Gastrocnemius medialis (tissue), 4 donors: ENCODE measurements around the gene NAB2. TPM values are rescaled to one million over a fixed set of nuclear protein-coding genes. Genes with fewer than 3 reads are reported as not detected.

Experiments used
- ATAC-seq, 2 donors: fragments of 150-250 bp; one replicate each; pipeline ENCODE4 v1.9.1; 2016
- DNase-seq, 2 donors: peaks; one replicate each; pipeline ENCODE4 v3.0.0-alpha.2; 2019
- H3K27ac ChIP-seq, 4 donors: fragments of 200-600 bp; sonication (generic); 1 replicate in 1 of 4; 2 replicates in 3 of 4; pipeline ENCODE4 v1.5.1; 2016 to 2018; ENCODE audit warnings: mild to moderate bottlenecking in 2 of 4, moderate library complexity in 1 of 4
- H3K27me3 ChIP-seq, 3 donors: fragments of 200-600 bp; sonication (generic) in 2 of 3; 1 replicate in 1 of 3; 2 replicates in 2 of 3; pipeline versions ENCODE4 v1.5.1 to v1.6.0; 2016 to 2019; ENCODE audit warnings: mild to moderate bottlenecking in 1 of 3, moderate library complexity in 1 of 3
- H3K36me3 ChIP-seq, 2 donors: fragments of 200-600 bp; sonication (generic) in 1 of 2; one replicate each; pipeline ENCODE4 v1.5.1; 2017 to 2018
- H3K4me1 ChIP-seq, 2 donors: fragments of 200-600 bp; sonication (generic) in 1 of 2; one replicate each; pipeline ENCODE4 v1.5.1; 2016 to 2017; ENCODE audit warnings: mild to moderate bottlenecking in 2 of 2
- H3K4me3 ChIP-seq, 4 donors: fragments of 200-600 bp; sonication (generic) in 3 of 4; 1 replicate in 1 of 4; 2 replicates in 3 of 4; pipeline ENCODE4 v1.5.1; 2016 to 2019; ENCODE audit warnings: mild to moderate bottlenecking in 2 of 4
- H3K9me3 ChIP-seq, 3 donors: fragments of 200-600 bp; sonication (generic) in 2 of 3; 1 replicate in 1 of 3; 2 replicates in 2 of 3; pipeline ENCODE4 v1.5.1; 2016 to 2019
- CTCF ChIP-seq, 5 experiments: fragments of 450-650 bp in 3 of 5; fragments of 200-600 bp in 2 of 5; sonication (generic) in 2 of 5; IDR thresholded peaks in 4 of 5; conservative IDR thresholded peaks in 1 of 5; 1 replicate in 4 of 5; 2 replicates in 1 of 5; pipeline ENCODE4 v1.5.1; 2016 to 2019; ENCODE audit warnings: antibody characterized with exemption in 5 of 5, mild to moderate bottlenecking in 3 of 5, moderate library complexity in 3 of 5
- POLR2A ChIP-seq, 2 donors: fragments of 450-650 bp; IDR thresholded peaks; one replicate each; pipeline ENCODE4 v1.6.1; 2017; ENCODE audit warnings: antibody characterized with exemption in 2 of 2, mild to moderate bottlenecking in 2 of 2, moderate library complexity in 2 of 2
- in situ Hi-C, 4 donors: fragments of 200-750 bp; cut with MboI; loops; one replicate each; pipeline versions ENCODE4 v1.15.0 to v1.8.0; 2017; ENCODE audit warnings: low sequenced_read_pairs in 4 of 4
- intact Hi-C: fragments of 100-400 bp; cut with DNase I; formaldehyde crosslinking; loops from one replicate; pipeline ENCODE4 v1.15.1; 2023; ENCODE audit warnings: low total_unique reads
- total RNA-seq, 4 donors: library from RNA; depleted of rRNA; stranded (reverse); fragments of >200 nt; gene quantifications; one replicate each; pipeline versions ENCODE4 v1.1.0 to v1.2.3, GENCODE V29; 2016

The NAB2 gene
- total RNA-seq, 4 donors from 2014 or later = 4.8 to 9.5 (median 5.5) TPM

- Histone ChIP-seq H3K36me3 (no peaks in the 10 kb centered on the region), H3K4me1 (no peaks in the 10 kb centered on the region), H3K27ac (no peak overlapping the region), H3K4me3 (no peak overlapping the region), H3K9me3 (no peaks in the 10 kb centered on the region), H3K27me3 (peaks cover 0 to 16% (median 4%) of the 10 kb centered on the region in 3 donors)
- TF ChIP-seq POLR2A (IDR thresholded peaks at IDR 0.05) (no peak), CTCF (IDR thresholded peaks at IDR 0.05 in 4 of 5, conservative IDR thresholded peaks at IDR 0.05 in 1 of 5) (no peak)
- in situ Hi-C loops (no loop called here), intact Hi-C loops (no loop called here)
- DNase-seq (no peak), ATAC-seq (no peak)
Observed at GRCh38 chr12:57044468-57044867, 44.4 kb upstream of the NAB2 start.

- intact Hi-C loops = no loop called here
- DNase-seq (no peak), ATAC-seq (no peak)
- H3K4me1 ChIP-seq = no peaks in the 10 kb centered on the region
- no peaks in the 10 kb centered on the region for H3K36me3 ChIP-seq
- in situ Hi-C loops = no loop called here
- H3K27me3 ChIP-seq = peaks cover 0 to 16% (median 4%) of the 10 kb centered on the region in 3 donors
- no peak overlapping the region for H3K4me3 ChIP-seq
- H3K27ac ChIP-seq = no peak overlapping the region
- no peak for TF ChIP-seq CTCF (IDR thresholded peaks at IDR 0.05 in 4 of 5, conservative IDR thresholded peaks at IDR 0.05 in 1 of 5)
- no peak for TF ChIP-seq POLR2A (IDR thresholded peaks at IDR 0.05)
- no peaks in the 10 kb centered on the region for H3K9me3 ChIP-seq
Observed at GRCh38 chr12:57044889-57045288, 44.0 kb upstream of the NAB2 start.

- DNase-seq (no peak), ATAC-seq (peak in 1 of 2 donors; percentile 36)
- in situ Hi-C loops = no loop called here
- Histone ChIP-seq H3K4me1 (no peaks in the 10 kb centered on the region), H3K27ac (no peak overlapping the region), H3K27me3 (peaks cover 0 to 16% (median 4%) of the 10 kb centered on the region in 3 donors), H3K4me3 (no peak overlapping the region), H3K9me3 (no peaks in the 10 kb centered on the region), H3K36me3 (no peaks in the 10 kb centered on the region)
- no peak for TF ChIP-seq CTCF (IDR thresholded peaks at IDR 0.05 in 4 of 5, conservative IDR thresholded peaks at IDR 0.05 in 1 of 5)
- no peak for TF ChIP-seq POLR2A (IDR thresholded peaks at IDR 0.05)
- intact Hi-C loops = no loop called here
Observed at GRCh38 chr12:57046086-57046791, 42.7 kb upstream of the NAB2 start.

- intact Hi-C loops = no loop called here
Observed at GRCh38 chr12:57046947-57047890, 41.7 kb upstream of the NAB2 start.

More at GRCh38 chr12:57046947-57047890, 41.7 kb upstream of the NAB2 start:
- Histone ChIP-seq H3K4me3 (no peak overlapping the region), H3K9me3 (no peaks in the 10 kb centered on the region), H3K4me1 (no peaks in the 10 kb centered on the region), H3K27me3 (peaks cover 0 to 16% (median 4%) of the 10 kb centered on the region in 3 donors), H3K36me3 (no peaks in the 10 kb centered on the region), H3K27ac (no peak overlapping the region)
- ATAC-seq (no peak), DNase-seq (no peak)
- in situ Hi-C loops = no loop called here
- TF ChIP-seq CTCF (IDR thresholded peaks at IDR 0.05 in 4 of 5, conservative IDR thresholded peaks at IDR 0.05 in 1 of 5) (no peak), POLR2A (IDR thresholded peaks at IDR 0.05) (no peak)
